ENCODE data around the gene ADNP.

The ADNP gene

DNA sequence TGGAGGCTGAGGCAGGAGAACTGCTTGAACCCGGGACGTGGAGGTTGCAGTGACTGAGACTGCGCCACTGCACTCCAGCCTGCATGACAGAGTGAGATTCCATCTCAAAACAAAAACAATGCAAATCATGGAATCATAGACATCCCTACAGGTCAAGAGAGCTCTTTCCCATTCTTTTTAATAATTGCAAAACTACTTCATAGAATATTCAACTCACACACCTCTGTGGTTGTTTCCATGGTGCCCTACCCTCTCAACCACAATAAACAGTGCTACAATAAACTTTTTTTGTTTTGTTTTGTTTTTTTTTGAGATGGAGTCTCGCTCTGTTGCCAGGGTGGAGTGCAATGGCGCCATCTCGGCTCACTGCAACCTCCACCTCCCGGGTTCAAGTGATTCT, 11.8 kb upstream of the ADNP start:
- no peak for TF ChIP-seq CTCF (IDR thresholded peaks at IDR 0.05; ENCODE audit: low read depth, low read length)
- peaks cover 80% of the 10 kb centered on the region for H3K36me3 ChIP-seq

GRCh38 chr20:50933589-50933988, 2.4 kb upstream of the ADNP start:
- no peak for DNase-seq
- Histone ChIP-seq H3K27me3 (no peaks in the 10 kb centered on the region), H3K9me3 (no peaks in the 10 kb centered on the region), H3K4me3 (ENCODE audit: low read depth, low read length) (no peak overlapping the region), H3K4me1 (no peaks in the 10 kb centered on the region), H3K36me3 (peaks cover 30% of the 10 kb centered on the region)
- no peak for TF ChIP-seq CTCF (IDR thresholded peaks at IDR 0.05; ENCODE audit: low read depth, low read length)

More for the DNA sequence above, 11.8 kb upstream of the ADNP start:
- no peaks in the 10 kb centered on the region for H3K27me3 ChIP-seq
- no peak overlapping the region for H3K4me3 ChIP-seq (ENCODE audit: low read depth, low read length)
- H3K4me1 ChIP-seq, result no peaks in the 10 kb centered on the region
- no peak for DNase-seq
- H3K9me3 ChIP-seq, result no peaks in the 10 kb centered on the region

- Histone ChIP-seq H3K27me3 (no peaks in the 10 kb centered on the region), H3K4me1 (no peaks in the 10 kb centered on the region), H3K9me3 (no peaks in the 10 kb centered on the region), H3K4me3 (ENCODE audit: low read depth, low read length) (no peak overlapping the region), H3K36me3 (peaks cover 38% of the 10 kb centered on the region)
- TF ChIP-seq CTCF (IDR thresholded peaks at IDR 0.05; ENCODE audit: low read depth, low read length), result no peak
- no peak for DNase-seq
These were observed 1.5 kb upstream of the ADNP start for GRCh38 chr20:50932691-50933280.

- peak overlapping the region; percentile 60 for H3K4me3 ChIP-seq (ENCODE audit: low read depth, low read length)
- peaks cover 46% of the 10 kb centered on the region for H3K36me3 ChIP-seq
- no peaks in the 10 kb centered on the region for H3K4me1 ChIP-seq
- TF ChIP-seq CTCF (IDR thresholded peaks at IDR 0.05; ENCODE audit: low read depth, low read length), result no peak
- no peaks in the 10 kb centered on the region for H3K9me3 ChIP-seq
- DNase-seq, result no peak
- no peaks in the 10 kb centered on the region for H3K27me3 ChIP-seq
These were observed 814 bp upstream of the ADNP start for GRCh38 chr20:50932016-50932485.

GRCh38 chr20:50930976-50931305, 296 bp downstream of the ADNP start:
- no peak for DNase-seq
- H3K4me1 ChIP-seq, result no peaks in the 10 kb centered on the region
- no peaks in the 10 kb centered on the region for H3K27me3 ChIP-seq
- H3K4me3 ChIP-seq (ENCODE audit: low read depth, low read length), result peak overlapping the region; percentile 60
- H3K9me3 ChIP-seq, result no peaks in the 10 kb centered on the region
- TF ChIP-seq CTCF (IDR thresholded peaks at IDR 0.05; ENCODE audit: low read depth, low read length), result no peak; the same call in 1 of the 2 replicates
- H3K36me3 ChIP-seq, result peaks cover 57% of the 10 kb centered on the region

GRCh38 chr20:50930139-50930975, 880 bp downstream of the ADNP start:
- peaks cover 57% of the 10 kb centered on the region for H3K36me3 ChIP-seq
- peak overlapping the region; percentile 94 for H3K4me3 ChIP-seq (ENCODE audit: low read depth, low read length)
- DNase-seq, result peak; percentile 24
- H3K4me1 ChIP-seq, result no peaks in the 10 kb centered on the region
- H3K9me3 ChIP-seq, result no peaks in the 10 kb centered on the region
- no peak for TF ChIP-seq CTCF (IDR thresholded peaks at IDR 0.05; ENCODE audit: low read depth, low read length)
- no peaks in the 10 kb centered on the region for H3K27me3 ChIP-seq

All from BE2C (cell line).